NCI-H510A (cell line): Measurements from ENCODE around the gene DNAAF3.

Experiments used
- DNase-seq: peaks from one replicate; lab custom pipeline; 2025; lab: John Stamatoyannopoulos, UW

Gene DNAAF3

GRCh38 chr19:55153652-55154264 is 12.7 kb downstream of the DNAAF3 start:
- no peak for DNase-seq

- no peak for DNase-seq
Observed at GRCh38 chr19:55152017-55152416, 14.4 kb downstream of the DNAAF3 start.

- DNase-seq = no peak
Observed at GRCh38 chr19:55149078-55150003, 17.1 kb downstream of the DNAAF3 start, which contains the start of gene TNNT1. TSS of gene TNNT1 (minus strand) at chr19:55149206. CDS start at chr19:55147157, 2,049 bp downstream.

- DNase-seq = peak; percentile 38
Observed at GRCh38 chr19:55147545-55148251, 18.7 kb downstream of the DNAAF3 start.

- peak; percentile 94 for DNase-seq
Observed at GRCh38 chr19:55146705-55147273, 19.6 kb downstream of the DNAAF3 start.

- peak; percentile 64 for DNase-seq
Observed at GRCh38 chr19:55146078-55146704, 20.2 kb downstream of the DNAAF3 start.

- DNase-seq = no peak
Observed at GRCh38 chr19:55145232-55145631, 21.2 kb downstream of the DNAAF3 start.

- no peak for DNase-seq
Observed at GRCh38 chr19:55141696-55142095, 24.7 kb downstream of the DNAAF3 start.

- DNase-seq = no peak
Observed at GRCh38 chr19:55137915-55138314, 28.5 kb downstream of the DNAAF3 start.

- no peak for DNase-seq
Observed at GRCh38 chr19:55136399-55137102, 29.9 kb downstream of the DNAAF3 start.

- no peak for DNase-seq
Observed at GRCh38 chr19:55134736-55135135, 31.7 kb downstream of the DNAAF3 start.

- DNase-seq = no peak
Observed at GRCh38 chr19:55133639-55134444, 32.6 kb downstream of the DNAAF3 start.

GRCh38 chr19:55132453-55133129 is 33.8 kb downstream of the DNAAF3 start:
- DNase-seq = no peak

GRCh38 chr19:55131421-55131820 is 35.0 kb downstream of the DNAAF3 start:
- no peak for DNase-seq

- DNase-seq = no peak
Observed at GRCh38 chr19:55119053-55119452, 47.4 kb downstream of the DNAAF3 start.

- no peak for DNase-seq
Observed at GRCh38 chr19:55118401-55118991, 47.9 kb downstream of the DNAAF3 start.

GRCh38 chr19:55117663-55118391 is 48.6 kb downstream of the DNAAF3 start:
- peak; percentile 97 for DNase-seq

- DNase-seq = no peak
Observed at GRCh38 chr19:55116859-55117662, 49.4 kb downstream of the DNAAF3 start, which contains the start of gene PPP1R12C. TSS of gene PPP1R12C (minus strand) at chr19:55117637. CDS start at chr19:55117543, 94 bp downstream.
